NB4 (cell line): ENCODE measurements around the gene DLGAP4.

Experiments used
- DNase-seq: peaks from one replicate; pipeline ENCODE4 v3.0.0; 2010; ENCODE audit warnings: low read depth
- H3K4me3 ChIP-seq: one replicate; pipeline ENCODE4 v1.5.1; 2011; ENCODE audit warnings: mild to moderate bottlenecking, low read depth, low read length, moderate library complexity
- CTCF ChIP-seq: IDR thresholded peaks from one replicate; pipeline ENCODE4 v1.5.1; 2012; ENCODE audit warnings: low read depth, low read length
- MAX ChIP-seq: IDR thresholded peaks from 2 replicates; pipeline ENCODE4 v1.6.1; 2011; ENCODE audit warnings: low read depth, low read length
- MYC ChIP-seq: IDR thresholded peaks from 2 replicates; pipeline ENCODE4 v1.6.1; 2011; ENCODE audit warnings: low read depth, low read length
- POLR2A ChIP-seq: IDR thresholded peaks from 2 replicates; pipeline ENCODE4 v1.6.1; 2011; ENCODE audit warnings: mild to moderate bottlenecking; ENCODE audit not compliant: insufficient read length; ENCODE audit errors: extremely low read depth

The DLGAP4 gene

GRCh38 chr20:36482044-36482473, 175.9 kb downstream of the DLGAP4 start:
- H3K4me3 ChIP-seq = no peak overlapping the region
- DNase-seq = no peak
- TF ChIP-seq CTCF (no peak), MYC (no peak), MAX (no peak), POLR2A (no peak)

GRCh38 chr20:36483209-36483918, 177.2 kb downstream of the DLGAP4 start:
- no peak overlapping the region for H3K4me3 ChIP-seq
- TF ChIP-seq POLR2A (no peak), MAX (no peak), MYC (no peak), CTCF (no peak)
- no peak for DNase-seq

- H3K4me3 ChIP-seq = no peak overlapping the region
- TF ChIP-seq MYC (no peak), POLR2A (no peak), CTCF (no peak), MAX (no peak)
- DNase-seq = no peak
These were observed 178.0 kb downstream of the DLGAP4 start for GRCh38 chr20:36483919-36484808.

GRCh38 chr20:36485286-36485685, 179.1 kb downstream of the DLGAP4 start:
- TF ChIP-seq POLR2A (no peak), MYC (no peak), MAX (no peak), CTCF (no peak)
- DNase-seq = no peak
- H3K4me3 ChIP-seq = no peak overlapping the region

- no peak for DNase-seq
- no peak for TF ChIP-seq CTCF
- no peak for TF ChIP-seq MYC
- TF ChIP-seq POLR2A = no peak
- TF ChIP-seq MAX = no peak
- H3K4me3 ChIP-seq = no peak overlapping the region
These were observed 180.9 kb downstream of the DLGAP4 start for GRCh38 chr20:36487069-36487468.
